Thyroid gland (tissue), 4 donors: ENCODE data around the gene PLXNA3. TPM values are rescaled to one million over a fixed set of nuclear protein-coding genes. Genes with fewer than 3 reads are reported as not detected.

ENCODE experiments used
- DNase-seq, 2 donors: peaks; one replicate each; pipeline ENCODE4 v3.0.0-alpha.2; 2019
- H3K27ac ChIP-seq, 3 donors: fragments of 200-600 bp; sonication (generic); 1 replicate in 2 of 3; 2 replicates in 1 of 3; pipeline ENCODE4 v1.5.1; 2016 to 2019; ENCODE audit warnings: mild to moderate bottlenecking in 1 of 3, moderate library complexity in 1 of 3
- H3K27me3 ChIP-seq: fragments of 200-600 bp; sonication (generic); one replicate; pipeline ENCODE4 v1.5.1; 2019
- H3K36me3 ChIP-seq, 2 donors: fragments of 200-600 bp; sonication (generic); one replicate each; pipeline ENCODE4 v1.5.1; 2016 to 2019
- H3K4me1 ChIP-seq, 2 donors: fragments of 200-600 bp; sonication (generic); one replicate each; pipeline ENCODE4 v1.5.1; 2017 to 2019
- H3K4me3 ChIP-seq, 3 donors: fragments of 200-600 bp; sonication (generic); replicated peaks in 1 of 3; 1 replicate in 2 of 3; 2 replicates in 1 of 3; pipeline ENCODE4 v1.5.1; 2016; ENCODE audit warnings: mild to moderate bottlenecking in 1 of 3
- H3K9me3 ChIP-seq: fragments of 200-600 bp; sonication (generic); one replicate; pipeline ENCODE4 v1.5.1; 2017
- CTCF ChIP-seq, 6 experiments: fragments of 200-600 bp in 3 of 6; fragments of 450-650 bp in 3 of 6; sonication (generic) in 3 of 6; IDR thresholded peaks; one replicate each; pipeline ENCODE4 v1.5.1; 2016 to 2019; ENCODE audit warnings: antibody characterized with exemption in 6 of 6, mild to moderate bottlenecking in 2 of 6, inconsistent platforms in 1 of 6, moderate library complexity in 1 of 6
- POLR2A ChIP-seq, 2 donors: fragments of 450-650 bp; IDR thresholded peaks; one replicate each; pipeline ENCODE4 v1.6.1; 2017; ENCODE audit warnings: antibody characterized with exemption in 2 of 2, mild to moderate bottlenecking in 2 of 2, moderate library complexity in 1 of 2
- WGBS, 2 donors: methylation state at CpG; one replicate each; pipeline ENCODE4 v1.1.5; 2017; 5-methylcytosine and 5-hydroxymethylcytosine counted together
- intact Hi-C: fragments of 100-400 bp; cut with DNase I; formaldehyde crosslinking; loops from one replicate; pipeline ENCODE4 v1.15.1; 2023
- total RNA-seq, 4 donors: library from RNA; depleted of rRNA; stranded (reverse); fragments of >200 nt; gene quantifications; one replicate each; pipeline ENCODE4 v1.2.3, GENCODE V29; 2016

The PLXNA3 gene
- total RNA-seq, 4 donors from 2014 or later: 3.9 to 20.7 (median 14.1) TPM

- Histone ChIP-seq H3K4me1 (peaks cover 0 to 13% of the 10 kb centered on the region in 2 donors), H3K9me3 (no peaks in the 10 kb centered on the region), H3K4me3 (peak overlapping the region in 1 of 3 donors; percentile 51), H3K36me3 (no peaks in the 10 kb centered on the region), H3K27ac (peak overlapping the region in 1 of 3 donors; percentile 71), H3K27me3 (no peaks in the 10 kb centered on the region)
- DNase-seq: peak; percentile 22 to 46
- intact Hi-C loops: loop anchor here (5.0 kb wide), 1 partner anchor 48 kb away; the partner anchor contains the start of gene GDI1
- WGBS, 2 donors: no CpG with 5 or more reads among the region's 35 CpGs
- TF ChIP-seq CTCF (IDR thresholded peaks at IDR 0.05) (no peak), POLR2A (IDR thresholded peaks at IDR 0.05) (no peak)
Measured at GRCh38 chrX:154485150-154486051, 27.3 kb downstream of the PLXNA3 start.

- no peaks in the 10 kb centered on the region for H3K27me3 ChIP-seq
- no CpG with 5 or more reads among the region's 35 CpGs for WGBS, 2 donors
- peak overlapping the region in 2 of 3 donors; percentile 17 to 51 for H3K4me3 ChIP-seq
- DNase-seq: peak; percentile 34 to 46
- H3K27ac ChIP-seq: peak overlapping the region in 2 of 3 donors; percentile 49 to 71
- intact Hi-C loops: loop anchor here (5.0 kb wide), 1 partner anchor 49 kb away; the partner anchor contains the start of gene GDI1
- H3K4me1 ChIP-seq: peaks cover 0 to 13% of the 10 kb centered on the region in 2 donors
- no peaks in the 10 kb centered on the region for H3K9me3 ChIP-seq
- no peaks in the 10 kb centered on the region for H3K36me3 ChIP-seq
- no peak for TF ChIP-seq POLR2A (IDR thresholded peaks at IDR 0.05)
- no peak for TF ChIP-seq CTCF (IDR thresholded peaks at IDR 0.05)
Measured at GRCh38 chrX:154486052-154486395, 27.9 kb downstream of the PLXNA3 start.

GRCh38 chrX:154486396-154487207 is 28.5 kb downstream of the PLXNA3 start, which contains the start of gene UBL4A:
TSS of gene UBL4A (minus strand) at chrX:154486615. CDS start at chrX:154486584, 31 bp downstream.
- Histone ChIP-seq H3K27ac (peak within 1 kb of the TSS; percentile 51 to 79 (median 68)), H3K9me3 (no peaks in the 10 kb centered on the region), H3K36me3 (no peaks in the 10 kb centered on the region), H3K4me3 (peak within 1 kb of the TSS in 2 of 3 donors; percentile 17 to 51), H3K27me3 (no peaks in the 10 kb centered on the region), H3K4me1 (peaks cover 0 to 13% of the 10 kb centered on the region in 2 donors)
- peak; percentile 81 to 92 for DNase-seq
- 0 to 14% methylated on average over 1 of the region's 95 CpGs for WGBS, 2 donors
- intact Hi-C loops: loop anchor here (5.0 kb wide), 1 partner anchor 49 kb away; the partner anchor contains the start of gene GDI1
- TF ChIP-seq POLR2A (IDR thresholded peaks at IDR 0.05) (peak in 1 of 2 donors; percentile 67), CTCF (IDR thresholded peaks at IDR 0.05) (no peak)

- TF ChIP-seq CTCF (IDR thresholded peaks at IDR 0.05) (no peak), POLR2A (IDR thresholded peaks at IDR 0.05) (no peak)
- H3K9me3 ChIP-seq: no peaks in the 10 kb centered on the region
- intact Hi-C loops: loop anchor here (5.0 kb wide), 1 partner anchor 50 kb away; the partner anchor contains the start of gene GDI1
- H3K4me1 ChIP-seq: peaks cover 0 to 13% of the 10 kb centered on the region in 2 donors
- no peaks in the 10 kb centered on the region for H3K36me3 ChIP-seq
- H3K27ac ChIP-seq: peak overlapping the region in 2 of 3 donors; percentile 51 to 79
- no peaks in the 10 kb centered on the region for H3K27me3 ChIP-seq
- no peak overlapping the region for H3K4me3 ChIP-seq
- no peak for DNase-seq
- WGBS, 2 donors: 93 to 95% methylated on average over 15 to 16 of the region's 28 CpGs
Measured at GRCh38 chrX:154487518-154488290, 29.6 kb downstream of the PLXNA3 start.
